ENCODE measurements around the gene CTSO.

The CTSO gene

DNA sequence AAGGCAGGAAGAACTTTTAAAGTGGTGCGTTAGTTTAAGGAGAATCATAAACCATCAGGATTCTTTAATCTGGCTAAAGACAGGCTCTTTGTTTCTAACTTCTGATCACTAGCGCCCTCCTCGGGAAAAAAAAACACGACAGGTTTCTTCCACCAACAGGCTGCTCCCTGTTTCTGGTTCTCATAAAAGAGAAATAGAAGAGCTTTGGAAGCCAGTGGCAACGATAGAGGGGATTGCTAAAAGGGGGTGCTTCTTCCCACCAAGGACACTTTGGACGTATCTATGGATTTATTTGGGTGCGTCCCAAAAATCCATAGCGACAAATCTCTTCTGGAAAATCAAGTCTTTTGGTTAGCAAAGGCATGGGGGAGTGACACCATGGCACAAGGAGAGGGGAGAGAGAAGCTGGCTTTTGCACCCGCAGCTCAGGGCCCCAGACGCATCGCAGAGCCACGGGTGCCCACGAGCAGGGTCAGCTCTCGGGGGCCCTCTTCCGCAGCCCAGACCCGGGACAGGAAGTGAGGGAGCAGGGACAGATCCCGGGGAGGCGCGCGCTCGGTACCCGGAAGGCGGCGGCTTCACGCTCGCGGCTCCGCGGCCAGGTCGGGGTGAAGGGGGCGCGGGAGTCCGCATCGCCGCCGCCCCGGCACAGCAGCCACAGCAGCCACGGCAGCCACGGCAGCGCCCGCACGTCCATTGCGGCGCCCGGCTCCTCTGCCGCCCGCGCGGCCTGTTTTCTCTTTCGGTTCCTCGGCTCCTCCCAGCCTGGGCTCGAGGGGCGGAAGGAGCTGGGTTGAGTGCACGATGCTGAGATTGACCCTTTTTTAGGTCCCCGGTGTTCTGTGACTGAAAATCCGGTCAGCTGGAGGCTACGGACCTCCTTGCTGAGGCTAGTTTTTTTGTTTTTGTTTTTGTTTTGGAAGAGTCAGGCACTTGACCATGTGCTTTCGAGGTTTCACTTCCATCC lies at the start of gene CTSO:
Gene CTSO, minus strand, starts transcription at position 716 of the 967 bp plus-strand sequence. Its CDS starts 19 bp downstream, at position 697.
- peak; percentile 85 for DNase-seq
- in situ Hi-C loops (cut with HindIII; ENCODE audit: low pct_ligation_motif_present, low pct_unique_long_range_greater_than_20kb, low sequenced_read_pairs): no loop called here

GRCh38 chr4:156000491-156000890 lies 46.8 kb upstream of the CTSO start:
- in situ Hi-C loops (cut with HindIII; ENCODE audit: low pct_ligation_motif_present, low pct_unique_long_range_greater_than_20kb, low sequenced_read_pairs): no loop called here
- no peak for DNase-seq

GRCh38 chr4:155999725-156000124 lies 46.1 kb upstream of the CTSO start:
- DNase-seq: no peak

DNA sequence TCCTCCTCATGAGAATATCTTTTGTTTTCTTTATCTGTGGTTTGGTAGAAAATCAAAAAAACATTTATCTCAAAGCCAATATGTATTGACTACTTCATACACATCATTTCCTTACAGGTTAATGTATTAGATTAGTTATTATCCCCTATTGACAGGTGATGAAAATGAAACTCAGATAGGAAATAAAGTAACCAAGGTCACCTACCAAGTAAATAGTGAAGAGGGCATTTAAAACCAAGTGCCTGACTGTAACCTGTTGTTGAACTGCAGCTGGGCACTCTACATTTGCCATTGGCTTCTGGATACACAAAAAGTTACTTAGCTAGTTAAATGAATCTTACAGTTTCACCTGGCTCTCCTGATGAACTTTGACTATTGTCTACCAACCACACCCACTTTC lies 41.4 kb upstream of the CTSO start:
- in situ Hi-C loops (cut with HindIII; ENCODE audit: low pct_ligation_motif_present, low pct_unique_long_range_greater_than_20kb, low sequenced_read_pairs): no loop called here
- no peak for DNase-seq

More at GRCh38 chr4:155999725-156000124, 46.1 kb upstream of the CTSO start:
- in situ Hi-C loops (cut with HindIII; ENCODE audit: low pct_ligation_motif_present, low pct_unique_long_range_greater_than_20kb, low sequenced_read_pairs): no loop called here

DNA sequence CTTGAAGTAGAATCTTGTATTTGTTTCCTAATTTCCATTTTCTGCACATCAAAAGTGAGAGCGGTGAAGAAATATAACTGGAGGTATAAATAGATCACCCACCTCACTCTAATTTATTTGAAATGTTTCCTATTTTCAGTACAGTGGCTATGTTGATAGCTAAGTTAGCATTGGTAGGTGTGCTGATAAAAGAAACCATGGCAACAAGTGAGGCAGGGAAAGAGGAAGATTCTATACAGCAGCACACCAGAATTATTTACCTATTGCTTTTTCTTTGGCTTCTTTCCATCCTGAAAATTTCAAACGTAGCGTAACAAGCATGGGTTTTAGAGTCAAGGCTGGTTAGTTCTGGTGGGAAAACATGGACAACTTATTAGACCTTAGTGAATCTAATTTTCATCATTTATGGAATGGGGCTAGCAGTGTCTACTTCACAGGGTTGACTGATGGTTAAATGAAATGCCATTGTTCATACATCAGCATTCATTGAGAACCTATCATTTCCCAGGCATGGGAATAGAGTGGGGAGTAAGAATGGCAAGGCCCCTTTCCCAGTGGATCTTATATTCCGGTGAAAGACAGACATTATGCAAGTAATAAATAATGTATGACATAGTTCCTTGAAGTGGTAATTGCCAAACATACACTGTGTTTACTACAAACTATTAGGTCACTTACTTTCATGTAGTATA lies 30.6 kb upstream of the CTSO start:
- no peak for DNase-seq
- in situ Hi-C loops (cut with HindIII; ENCODE audit: low pct_ligation_motif_present, low pct_unique_long_range_greater_than_20kb, low sequenced_read_pairs): no loop called here

DNA sequence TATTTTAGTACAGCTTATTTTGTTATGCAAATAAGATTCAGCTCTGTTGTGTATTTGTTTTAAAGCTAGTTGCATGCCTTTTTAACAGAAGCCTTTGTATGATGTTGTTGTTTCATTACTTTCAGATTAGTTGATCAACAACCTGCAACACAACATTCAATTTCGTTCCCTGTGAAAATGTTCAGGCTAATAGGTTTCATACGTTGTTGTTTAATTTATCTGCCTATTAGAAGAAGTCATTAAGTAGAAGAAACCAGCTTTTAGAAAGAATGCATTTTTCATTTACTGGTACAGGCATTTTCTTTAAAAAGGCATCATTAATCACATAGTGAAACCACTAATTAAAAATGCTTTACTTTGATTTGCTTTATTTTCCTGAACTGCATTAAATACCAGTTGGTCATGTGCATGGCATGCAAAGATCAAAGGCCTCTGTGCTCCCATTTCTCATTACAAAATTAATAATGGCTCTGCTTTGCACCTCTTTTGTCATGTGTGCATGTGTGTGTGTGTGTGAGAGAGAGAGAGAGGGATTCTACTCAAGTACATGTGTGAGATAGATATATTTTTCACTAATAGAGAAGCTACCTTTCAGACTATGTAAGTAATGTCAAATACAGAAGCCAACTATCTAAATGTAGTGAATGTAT lies 29.2 kb upstream of the CTSO start:
- no peak for DNase-seq
- in situ Hi-C loops (cut with HindIII; ENCODE audit: low pct_ligation_motif_present, low pct_unique_long_range_greater_than_20kb, low sequenced_read_pairs): no loop called here

- in situ Hi-C loops (cut with HindIII; ENCODE audit: low pct_ligation_motif_present, low pct_unique_long_range_greater_than_20kb, low sequenced_read_pairs): no loop called here
- no peak for DNase-seq
Measured at GRCh38 chr4:155978810-155979209, 25.1 kb upstream of the CTSO start.

- in situ Hi-C loops (cut with HindIII; ENCODE audit: low pct_ligation_motif_present, low pct_unique_long_range_greater_than_20kb, low sequenced_read_pairs): no loop called here
- no peak for DNase-seq
Measured at GRCh38 chr4:155975511-155975910, 21.8 kb upstream of the CTSO start.

DNA sequence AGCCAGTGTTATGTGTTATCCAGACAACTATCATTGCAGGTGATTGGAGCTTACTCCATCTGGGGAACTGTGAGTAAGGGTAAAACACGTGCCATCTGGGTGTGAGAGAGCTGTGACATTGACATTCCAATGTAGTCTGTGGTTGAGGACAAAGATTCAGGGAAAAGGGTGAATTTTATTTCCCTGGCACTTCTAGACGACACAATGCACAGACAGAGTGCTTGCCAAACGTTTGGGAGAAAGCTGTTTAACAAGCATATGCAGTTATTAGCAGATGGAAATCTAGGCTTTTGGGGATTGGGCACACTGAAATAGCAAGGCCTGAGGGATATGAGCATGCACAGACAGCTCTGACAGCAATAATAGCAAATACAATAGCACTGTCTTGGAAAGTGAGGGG lies 21.3 kb upstream of the CTSO start:
- no peak for DNase-seq
- in situ Hi-C loops (cut with HindIII; ENCODE audit: low pct_ligation_motif_present, low pct_unique_long_range_greater_than_20kb, low sequenced_read_pairs): no loop called here

GRCh38 chr4:155974476-155974749 lies 20.7 kb upstream of the CTSO start:
- DNase-seq: no peak
- in situ Hi-C loops (cut with HindIII; ENCODE audit: low pct_ligation_motif_present, low pct_unique_long_range_greater_than_20kb, low sequenced_read_pairs): no loop called here

GRCh38 chr4:155973639-155974475 lies 20.2 kb upstream of the CTSO start:
- DNase-seq: no peak
- in situ Hi-C loops (cut with HindIII; ENCODE audit: low pct_ligation_motif_present, low pct_unique_long_range_greater_than_20kb, low sequenced_read_pairs): no loop called here

- peak; percentile 15 for DNase-seq
- in situ Hi-C loops (cut with HindIII; ENCODE audit: low pct_ligation_motif_present, low pct_unique_long_range_greater_than_20kb, low sequenced_read_pairs): no loop called here
Measured at GRCh38 chr4:155972098-155972497, 18.4 kb upstream of the CTSO start.

DNA sequence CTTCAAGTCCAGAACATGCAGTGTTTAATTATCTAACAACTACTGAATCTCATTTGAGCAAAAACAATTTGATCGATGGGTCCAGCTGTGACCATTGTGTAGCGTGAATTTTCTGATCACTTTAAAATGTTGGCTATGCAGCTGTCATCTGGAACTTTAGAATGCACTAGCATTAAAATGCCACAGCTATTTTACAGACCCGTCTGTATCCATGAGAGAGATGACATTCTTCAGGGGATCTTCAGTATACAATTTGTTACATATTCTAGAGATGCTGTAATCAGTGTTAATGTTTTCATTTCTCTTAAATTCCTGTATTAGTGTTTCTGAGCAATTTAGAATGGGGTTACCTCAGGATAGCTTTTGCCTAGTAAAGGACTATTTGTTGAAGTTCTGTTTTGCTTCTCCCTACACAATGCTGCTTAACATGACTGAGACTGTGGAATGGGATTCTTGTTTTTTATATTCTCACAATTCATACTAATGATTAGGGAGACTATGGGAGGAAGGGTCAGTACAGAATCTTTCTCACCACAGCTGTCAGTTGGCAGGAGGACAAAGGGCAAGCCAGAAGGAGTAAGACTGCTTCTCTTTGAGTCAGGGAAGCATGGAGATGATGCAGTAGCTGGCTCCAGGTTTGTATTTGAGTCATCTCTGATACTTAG lies 13.2 kb upstream of the CTSO start:
- in situ Hi-C loops (cut with HindIII; ENCODE audit: low pct_ligation_motif_present, low pct_unique_long_range_greater_than_20kb, low sequenced_read_pairs): no loop called here
- DNase-seq: no peak

DNA sequence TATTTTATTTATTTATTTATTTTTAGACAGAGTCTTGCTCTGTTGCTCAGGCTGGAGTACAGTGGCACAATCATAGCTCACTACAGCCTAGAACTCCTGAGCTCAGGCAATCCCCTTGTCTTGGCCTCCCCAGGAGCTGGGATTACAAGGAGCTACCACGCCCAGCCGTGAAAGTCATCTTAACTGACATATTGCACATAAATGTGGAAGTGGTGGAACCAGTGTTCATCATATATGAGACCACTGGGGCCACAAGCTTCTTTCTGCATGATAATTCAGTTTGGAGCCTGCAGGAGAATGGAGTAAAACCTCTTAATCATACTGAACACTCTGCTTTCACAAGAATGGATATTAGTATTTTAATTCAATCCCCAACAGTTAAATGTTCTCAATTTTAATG lies 12.5 kb upstream of the CTSO start:
- DNase-seq: no peak
- in situ Hi-C loops (cut with HindIII; ENCODE audit: low pct_ligation_motif_present, low pct_unique_long_range_greater_than_20kb, low sequenced_read_pairs): no loop called here

GRCh38 chr4:155964016-155964891 lies 10.6 kb upstream of the CTSO start:
- in situ Hi-C loops (cut with HindIII; ENCODE audit: low pct_ligation_motif_present, low pct_unique_long_range_greater_than_20kb, low sequenced_read_pairs): no loop called here
- no peak for DNase-seq

GRCh38 chr4:155962767-155963166 lies 9.1 kb upstream of the CTSO start:
- DNase-seq: no peak
- in situ Hi-C loops (cut with HindIII; ENCODE audit: low pct_ligation_motif_present, low pct_unique_long_range_greater_than_20kb, low sequenced_read_pairs): no loop called here

- no peak for DNase-seq
- in situ Hi-C loops (cut with HindIII; ENCODE audit: low pct_ligation_motif_present, low pct_unique_long_range_greater_than_20kb, low sequenced_read_pairs): no loop called here
Measured at GRCh38 chr4:155961575-155961974, 7.9 kb upstream of the CTSO start.
